B cell (primary cell): ENCODE data around the gene ASMTL.

ENCODE experiments used
- EZH2 ChIP-seq: IDR thresholded peaks from 2 replicates; pipeline ENCODE4 v1.6.1; 2012; ENCODE audit warnings: borderline replicate concordance, low read depth, mild to moderate bottlenecking, moderate library complexity, low read length; ENCODE audit not compliant: insufficient read depth, poor library complexity, severe bottlenecking
- TF ChIP-seq, protein P1 (sequence below): fragments of 200-600 bp; IDR thresholded peaks from one replicate; pipeline ENCODE4 v1.8.0; 2022; ENCODE audit warnings: antibody characterized with exemption, mild to moderate bottlenecking

DNA sequence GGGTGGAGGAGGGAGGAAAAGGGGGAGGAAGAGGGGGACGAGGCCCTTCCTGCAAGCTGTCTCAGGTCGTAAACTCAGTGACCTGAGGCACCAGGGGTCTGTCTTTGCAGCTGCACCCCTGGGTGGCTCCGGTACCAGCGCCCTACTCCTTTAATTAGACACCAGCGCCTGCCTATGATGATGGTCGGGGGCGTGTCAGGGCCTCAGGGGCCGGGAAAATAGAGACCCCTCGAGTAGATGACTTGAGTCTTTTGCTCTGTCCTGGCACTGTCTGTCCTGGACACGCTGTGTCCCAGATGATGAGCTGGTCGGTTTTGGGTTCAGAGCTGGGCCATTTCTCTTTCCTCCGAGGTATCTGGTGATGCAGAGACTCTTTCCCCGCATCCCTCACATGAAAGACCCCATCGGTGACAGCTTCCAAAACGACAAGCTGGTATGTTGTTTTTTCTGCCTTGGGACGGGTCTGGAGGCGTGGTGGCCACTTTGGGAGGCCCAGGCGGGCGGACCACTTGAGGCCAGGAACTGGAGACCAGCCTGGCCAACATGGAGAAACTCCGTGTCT is 72.0 kb downstream of the ASMTL start:
- TF ChIP-seq, protein P1, sequence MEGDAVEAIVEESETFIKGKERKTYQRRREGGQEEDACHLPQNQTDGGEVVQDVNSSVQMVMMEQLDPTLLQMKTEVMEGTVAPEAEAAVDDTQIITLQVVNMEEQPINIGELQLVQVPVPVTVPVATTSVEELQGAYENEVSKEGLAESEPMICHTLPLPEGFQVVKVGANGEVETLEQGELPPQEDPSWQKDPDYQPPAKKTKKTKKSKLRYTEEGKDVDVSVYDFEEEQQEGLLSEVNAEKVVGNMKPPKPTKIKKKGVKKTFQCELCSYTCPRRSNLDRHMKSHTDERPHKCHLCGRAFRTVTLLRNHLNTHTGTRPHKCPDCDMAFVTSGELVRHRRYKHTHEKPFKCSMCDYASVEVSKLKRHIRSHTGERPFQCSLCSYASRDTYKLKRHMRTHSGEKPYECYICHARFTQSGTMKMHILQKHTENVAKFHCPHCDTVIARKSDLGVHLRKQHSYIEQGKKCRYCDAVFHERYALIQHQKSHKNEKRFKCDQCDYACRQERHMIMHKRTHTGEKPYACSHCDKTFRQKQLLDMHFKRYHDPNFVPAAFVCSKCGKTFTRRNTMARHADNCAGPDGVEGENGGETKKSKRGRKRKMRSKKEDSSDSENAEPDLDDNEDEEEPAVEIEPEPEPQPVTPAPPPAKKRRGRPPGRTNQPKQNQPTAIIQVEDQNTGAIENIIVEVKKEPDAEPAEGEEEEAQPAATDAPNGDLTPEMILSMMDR, result no peak
- TF ChIP-seq EZH2, result no peak
